ENCODE measurements around the gene NAPEPLD.
"Not testable (repeated sequence)": the region's sequence is repeated elsewhere in the genome, so short reads cannot be mapped to it uniquely, and the experiment has no call there.

Gene NAPEPLD

GRCh38 chr7:103148131-103148993, 537 bp downstream of the NAPEPLD start:
- no peak for DNase-seq (ENCODE audit: low read depth)
- H3K4me3 ChIP-seq (ENCODE audit: low read depth, low read length), result peak overlapping the region; percentile 82

- DNase-seq (ENCODE audit: low read depth); H3K4me3 ChIP-seq (ENCODE audit: low read depth, low read length): not testable (repeated sequence)
Observed at GRCh38 chr7:103144754-103145153, 4.1 kb downstream of the NAPEPLD start.

GRCh38 chr7:103143868-103144267, 5.0 kb downstream of the NAPEPLD start:
- DNase-seq (ENCODE audit: low read depth), result no peak
- H3K4me3 ChIP-seq (ENCODE audit: low read depth, low read length), result no peak overlapping the region

- no peak overlapping the region for H3K4me3 ChIP-seq (ENCODE audit: low read depth, low read length)
- no peak for DNase-seq (ENCODE audit: low read depth)
Observed at GRCh38 chr7:103142494-103142893, 6.4 kb downstream of the NAPEPLD start.

- no peak for DNase-seq (ENCODE audit: low read depth)
- H3K4me3 ChIP-seq (ENCODE audit: low read depth, low read length), result no peak overlapping the region
Observed at GRCh38 chr7:103141753-103142404, 7.0 kb downstream of the NAPEPLD start.

- H3K4me3 ChIP-seq (ENCODE audit: low read depth, low read length), result no peak overlapping the region
- no peak for DNase-seq (ENCODE audit: low read depth)
Observed at GRCh38 chr7:103140685-103141084, 8.2 kb downstream of the NAPEPLD start.

GRCh38 chr7:103140061-103140460, 8.8 kb downstream of the NAPEPLD start:
- DNase-seq (ENCODE audit: low read depth), result no peak
- H3K4me3 ChIP-seq (ENCODE audit: low read depth, low read length), result no peak overlapping the region

- no peak for DNase-seq (ENCODE audit: low read depth)
- no peak overlapping the region for H3K4me3 ChIP-seq (ENCODE audit: low read depth, low read length)
Observed at GRCh38 chr7:103134836-103135554, 13.9 kb downstream of the NAPEPLD start.

GRCh38 chr7:103132995-103133688, 15.8 kb downstream of the NAPEPLD start:
- no peak overlapping the region for H3K4me3 ChIP-seq (ENCODE audit: low read depth, low read length)
- DNase-seq (ENCODE audit: low read depth), result no peak

GRCh38 chr7:103130901-103131624, 17.8 kb downstream of the NAPEPLD start:
- DNase-seq (ENCODE audit: low read depth), result no peak
- H3K4me3 ChIP-seq (ENCODE audit: low read depth, low read length), result no peak overlapping the region

- H3K4me3 ChIP-seq (ENCODE audit: low read depth, low read length), result no peak overlapping the region
- no peak for DNase-seq (ENCODE audit: low read depth)
Observed at GRCh38 chr7:103129702-103130549, 19.0 kb downstream of the NAPEPLD start.

GRCh38 chr7:103127006-103127405, 21.9 kb downstream of the NAPEPLD start:
- no peak overlapping the region for H3K4me3 ChIP-seq (ENCODE audit: low read depth, low read length)
- no peak for DNase-seq (ENCODE audit: low read depth)

GRCh38 chr7:103124429-103124979, 24.4 kb downstream of the NAPEPLD start:
- no peak overlapping the region for H3K4me3 ChIP-seq (ENCODE audit: low read depth, low read length)
- no peak for DNase-seq (ENCODE audit: low read depth)

GRCh38 chr7:103123529-103123928, 25.4 kb downstream of the NAPEPLD start:
- no peak for DNase-seq (ENCODE audit: low read depth)

GRCh38 chr7:103121641-103122040, 27.3 kb downstream of the NAPEPLD start:
- DNase-seq (ENCODE audit: low read depth), result no peak
- no peak overlapping the region for H3K4me3 ChIP-seq (ENCODE audit: low read depth, low read length)

More at GRCh38 chr7:103123529-103123928, 25.4 kb downstream of the NAPEPLD start:
- no peak overlapping the region for H3K4me3 ChIP-seq (ENCODE audit: low read depth, low read length)

GRCh38 chr7:103120362-103120761, 28.5 kb downstream of the NAPEPLD start:
- DNase-seq (ENCODE audit: low read depth), result no peak
- no peak overlapping the region for H3K4me3 ChIP-seq (ENCODE audit: low read depth, low read length)

GRCh38 chr7:103119791-103120291, 29.1 kb downstream of the NAPEPLD start:
- no peak for DNase-seq (ENCODE audit: low read depth)
- H3K4me3 ChIP-seq (ENCODE audit: low read depth, low read length), result no peak overlapping the region

- no peak overlapping the region for H3K4me3 ChIP-seq (ENCODE audit: low read depth, low read length)
- no peak for DNase-seq (ENCODE audit: low read depth)
Observed at GRCh38 chr7:103117465-103117864, 31.4 kb downstream of the NAPEPLD start.

Data from skeletal muscle cell (primary cell).